ENCODE data around the gene DMC1. TPM values are rescaled to one million over a fixed set of nuclear protein-coding genes. Genes with fewer than 3 reads are reported as not detected.

The DMC1 gene
- polyA plus RNA-seq, 3 donors from 2014 or later, result 0.33 to 1.5 TPM; not detected in 1

- Mint-ChIP-seq H3K27ac (peak overlapping the region; percentile 84 to 100 (median 90)), H3K4me3 (peak overlapping the region; percentile 91 to 99 (median 96)), H3K27me3 (ENCODE audit: low read depth in 3 of 3) (peaks cover 10 to 24% (median 19%) of the 10 kb centered on the region in 3 donors), H3K36me3 (peaks cover 15 to 44% (median 23%) of the 10 kb centered on the region in 3 donors), H3K4me1 (peaks cover 69 to 79% of the 10 kb centered on the region in 2 donors), H3K9me3 (no peaks in the 10 kb centered on the region)
- DNase-seq, result no peak
These were observed 67.9 kb downstream of the DMC1 start for GRCh38 chr22:38501797-38502672.

GRCh38 chr22:38497869-38498268, 72.1 kb downstream of the DMC1 start:
- H3K9me3 Mint-ChIP-seq, result no peaks in the 10 kb centered on the region
- peak overlapping the region in 2 of 6 donors; percentile 12 to 30 for H3K27ac Mint-ChIP-seq
- no peak overlapping the region for H3K4me3 Mint-ChIP-seq
- H3K27me3 Mint-ChIP-seq (ENCODE audit: low read depth in 3 of 3), result no peaks in the 10 kb centered on the region
- H3K36me3 Mint-ChIP-seq, result peaks cover 14 to 59% (median 41%) of the 10 kb centered on the region in 3 donors
- peaks cover 53 to 74% of the 10 kb centered on the region in 2 donors for H3K4me1 Mint-ChIP-seq
- no peak for DNase-seq

- H3K36me3 Mint-ChIP-seq, result peaks cover 14 to 61% (median 44%) of the 10 kb centered on the region in 3 donors
These were observed 75.0 kb downstream of the DMC1 start for GRCh38 chr22:38494939-38495338.

GRCh38 chr22:38494498-38494897, 75.5 kb downstream of the DMC1 start:
- no peak for DNase-seq
- Mint-ChIP-seq H3K4me1 (peaks cover 29 to 61% of the 10 kb centered on the region in 2 donors), H3K27ac (peak overlapping the region; percentile 39 to 75 (median 56)), H3K36me3 (peaks cover 16 to 64% (median 46%) of the 10 kb centered on the region in 3 donors), H3K4me3 (no peak overlapping the region), H3K9me3 (no peaks in the 10 kb centered on the region), H3K27me3 (ENCODE audit: low read depth in 3 of 3) (peaks cover 0 to 2% (median 2%) of the 10 kb centered on the region in 3 donors)

More at GRCh38 chr22:38494939-38495338, 75.0 kb downstream of the DMC1 start:
- Mint-ChIP-seq H3K9me3 (no peaks in the 10 kb centered on the region), H3K4me1 (peaks cover 31 to 59% of the 10 kb centered on the region in 2 donors), H3K4me3 (no peak overlapping the region), H3K27ac (peak overlapping the region; percentile 39 to 75 (median 56)), H3K27me3 (ENCODE audit: low read depth in 3 of 3) (peaks cover 0 to 2% (median 0%) of the 10 kb centered on the region in 3 donors)
- no peak for DNase-seq

- H3K4me1 Mint-ChIP-seq, result peaks cover 25 to 58% of the 10 kb centered on the region in 2 donors
- no peak overlapping the region for H3K4me3 Mint-ChIP-seq
- no peaks in the 10 kb centered on the region for H3K9me3 Mint-ChIP-seq
- H3K27ac Mint-ChIP-seq, result peak overlapping the region in 3 of 6 donors; percentile 36 to 61 (median 53)
- peaks cover 0 to 2% (median 2%) of the 10 kb centered on the region in 3 donors for H3K27me3 Mint-ChIP-seq (ENCODE audit: low read depth in 3 of 3)
- no peak for DNase-seq
- peaks cover 13 to 68% (median 47%) of the 10 kb centered on the region in 3 donors for H3K36me3 Mint-ChIP-seq
These were observed 78.2 kb downstream of the DMC1 start for GRCh38 chr22:38491707-38492348.

GRCh38 chr22:38490915-38491314, 79.1 kb downstream of the DMC1 start:
- no peak overlapping the region for H3K4me3 Mint-ChIP-seq
- peak overlapping the region in 4 of 6 donors; percentile 57 to 79 (median 76) for H3K27ac Mint-ChIP-seq
- H3K36me3 Mint-ChIP-seq, result peaks cover 13 to 72% (median 52%) of the 10 kb centered on the region in 3 donors

GRCh38 chr22:38490475-38490874, 79.5 kb downstream of the DMC1 start:
- Mint-ChIP-seq H3K4me3 (no peak overlapping the region), H3K4me1 (peaks cover 25 to 58% of the 10 kb centered on the region in 2 donors), H3K9me3 (no peaks in the 10 kb centered on the region), H3K27me3 (ENCODE audit: low read depth in 3 of 3) (peaks cover 2 to 3% (median 2%) of the 10 kb centered on the region in 3 donors), H3K27ac (peak overlapping the region in 4 of 6 donors; percentile 57 to 79 (median 76)), H3K36me3 (peaks cover 13 to 73% (median 56%) of the 10 kb centered on the region in 3 donors)
- no peak for DNase-seq

More at GRCh38 chr22:38490915-38491314, 79.1 kb downstream of the DMC1 start:
- Mint-ChIP-seq H3K27me3 (ENCODE audit: low read depth in 3 of 3) (peaks cover 2 to 3% (median 2%) of the 10 kb centered on the region in 3 donors), H3K9me3 (no peaks in the 10 kb centered on the region), H3K4me1 (peaks cover 25 to 60% of the 10 kb centered on the region in 2 donors)
- no peak for DNase-seq

- peaks cover 17 to 74% (median 53%) of the 10 kb centered on the region in 3 donors for H3K36me3 Mint-ChIP-seq
- no peak for DNase-seq
- no peaks in the 10 kb centered on the region for H3K9me3 Mint-ChIP-seq
- H3K27ac Mint-ChIP-seq, result peak overlapping the region in 4 of 6 donors; percentile 22 to 76 (median 50)
- H3K4me3 Mint-ChIP-seq, result no peak overlapping the region
- peaks cover 22 to 52% of the 10 kb centered on the region in 2 donors for H3K4me1 Mint-ChIP-seq
- peaks cover 2 to 3% (median 2%) of the 10 kb centered on the region in 3 donors for H3K27me3 Mint-ChIP-seq (ENCODE audit: low read depth in 3 of 3)
These were observed 80.3 kb downstream of the DMC1 start for GRCh38 chr22:38489561-38490145.

GRCh38 chr22:38489142-38489541, 80.8 kb downstream of the DMC1 start:
- DNase-seq, result no peak
- H3K36me3 Mint-ChIP-seq, result peaks cover 15 to 73% (median 52%) of the 10 kb centered on the region in 3 donors
- peaks cover 2 to 5% (median 4%) of the 10 kb centered on the region in 3 donors for H3K27me3 Mint-ChIP-seq (ENCODE audit: low read depth in 3 of 3)
- peaks cover 18 to 47% of the 10 kb centered on the region in 2 donors for H3K4me1 Mint-ChIP-seq
- H3K9me3 Mint-ChIP-seq, result no peaks in the 10 kb centered on the region
- peak overlapping the region in 2 of 6 donors; percentile 22 to 65 for H3K27ac Mint-ChIP-seq
- H3K4me3 Mint-ChIP-seq, result no peak overlapping the region

GRCh38 chr22:38487946-38488345, 82.0 kb downstream of the DMC1 start:
- no peak for DNase-seq
- peaks cover 2 to 5% (median 4%) of the 10 kb centered on the region in 3 donors for H3K27me3 Mint-ChIP-seq (ENCODE audit: low read depth in 3 of 3)
- peak overlapping the region in 5 of 6 donors; percentile 31 to 77 (median 64) for H3K27ac Mint-ChIP-seq
- H3K36me3 Mint-ChIP-seq, result peaks cover 11 to 71% (median 49%) of the 10 kb centered on the region in 3 donors
- no peak overlapping the region for H3K4me3 Mint-ChIP-seq
- H3K9me3 Mint-ChIP-seq, result no peaks in the 10 kb centered on the region
- H3K4me1 Mint-ChIP-seq, result peaks cover 13 to 48% of the 10 kb centered on the region in 2 donors

GRCh38 chr22:38485783-38486182, 84.2 kb downstream of the DMC1 start:
- DNase-seq, result no peak
- Mint-ChIP-seq H3K36me3 (peaks cover 16 to 79% (median 55%) of the 10 kb centered on the region in 3 donors), H3K4me3 (no peak overlapping the region), H3K4me1 (peaks cover 15 to 64% of the 10 kb centered on the region in 2 donors), H3K27ac (peak overlapping the region in 1 of 6 donors; percentile 43), H3K27me3 (ENCODE audit: low read depth in 3 of 3) (peaks cover 2 to 5% (median 2%) of the 10 kb centered on the region in 3 donors), H3K9me3 (no peaks in the 10 kb centered on the region)

GRCh38 chr22:38484244-38484643, 85.7 kb downstream of the DMC1 start:
- Mint-ChIP-seq H3K36me3 (peaks cover 10 to 66% (median 41%) of the 10 kb centered on the region in 3 donors), H3K27ac (peak overlapping the region in 4 of 6 donors; percentile 33 to 77 (median 50)), H3K4me1 (peaks cover 13 to 52% of the 10 kb centered on the region in 2 donors), H3K4me3 (no peak overlapping the region), H3K9me3 (no peaks in the 10 kb centered on the region), H3K27me3 (ENCODE audit: low read depth in 3 of 3) (peaks cover 0 to 5% (median 2%) of the 10 kb centered on the region in 3 donors)
- DNase-seq, result no peak

Measured in immature natural killer cell (primary cell).